H1 (cell line): ENCODE data around the gene ZNF506. TPM values are rescaled to one million over a fixed set of nuclear protein-coding genes. Genes with fewer than 3 reads are reported as not detected.

Experiments
- CTCF ChIA-PET: fragments of 300-600 bp; sonication (Branson Sonifier 250); formaldehyde crosslinking; loops from one replicate; lab custom pipeline; 2021; ENCODE audit not compliant: partially characterized antibody; lab: Charles Lee
- POLR2A ChIA-PET: fragments of 300-600 bp; sonication (Branson Sonifier 250); formaldehyde crosslinking; loops from one replicate; lab custom pipeline; 2021; ENCODE audit warnings: inconsistent platforms; ENCODE audit not compliant: partially characterized antibody; lab: Charles Lee
- DNase-seq, 2 experiments: peaks; one replicate each; pipeline versions ENCODE4 v3.0.0 to v3.0.0-alpha.2; 2010 to 2022; ENCODE audit warnings: low spot score in 2 of 2, low read depth in 1 of 2, mixed read lengths in 1 of 2
- FAIRE-seq: peaks from 2 replicates; lab custom pipeline; 2011; peaks lifted over from hg19 to GRCh38; lab: Jason Lieb, UNC
- H2AFZ ChIP-seq: 2 replicates; pipeline ENCODE4 v1.8.1; 2012; ENCODE audit warnings: low read length, inconsistent platforms
- H2AK5ac ChIP-seq: 2 replicates; pipeline ENCODE4 v1.6.1; 2013; ENCODE audit warnings: low read depth, low read length
- H2BK120ac ChIP-seq: replicated peaks from 2 replicates; pipeline ENCODE3; 2013; ENCODE audit warnings: low read depth, low read length, inconsistent platforms
- H2BK12ac ChIP-seq: 2 replicates; pipeline ENCODE4 v1.6.1; 2013; ENCODE audit warnings: low read depth, low read length
- H2BK15ac ChIP-seq: 2 replicates; pipeline ENCODE4 v1.6.1; 2013; ENCODE audit warnings: low read length
- H2BK20ac ChIP-seq: 2 replicates; pipeline ENCODE4 v1.6.1; 2013; ENCODE audit warnings: low read length
- H2BK5ac ChIP-seq: 2 replicates; pipeline ENCODE4 v1.6.1; 2013; ENCODE audit warnings: low read depth, low read length
- H3K14ac ChIP-seq: 2 replicates; pipeline ENCODE4 v1.6.1; 2013; ENCODE audit warnings: inconsistent platforms; ENCODE audit not compliant: insufficient read length
- H3K18ac ChIP-seq: 2 replicates; pipeline ENCODE4 v1.6.1; 2013; ENCODE audit warnings: low read length; ENCODE audit errors: extremely low read depth
- H3K23ac ChIP-seq: 2 replicates; pipeline ENCODE4 v1.6.1; 2013; ENCODE audit warnings: inconsistent platforms; ENCODE audit not compliant: insufficient read length
- H3K23me2 ChIP-seq: 2 replicates; pipeline ENCODE4 v1.6.1; 2013; ENCODE audit warnings: low read depth, low read length
- H3K27ac ChIP-seq: 2 replicates; pipeline ENCODE4 v1.6.1; 2011; ENCODE audit warnings: low read depth, low read length, inconsistent platforms
- H3K27me3 ChIP-seq, 4 experiments: replicated peaks in 1 of 4; 1 replicate in 1 of 4; 2 replicates in 3 of 4; pipeline versions ENCODE4 v1.6.1 to v1.8.1; 2011 to 2013; ENCODE audit warnings: low read length in 3 of 4, mild to moderate bottlenecking in 3 of 4, inconsistent platforms in 2 of 4, mixed read lengths in 2 of 4, moderate library complexity in 1 of 4; ENCODE audit not compliant: control insufficient read depth in 3 of 4, insufficient read depth in 3 of 4; ENCODE audit errors: extremely low read depth in 1 of 4
- H3K36me3 ChIP-seq, 4 experiments: 2 replicates each; pipeline versions ENCODE4 v1.6.1 to v1.8.1; 2011 to 2013; ENCODE audit warnings: mild to moderate bottlenecking in 4 of 4, low read length in 3 of 4, moderate library complexity in 2 of 4, control low read depth in 1 of 4, inconsistent platforms in 1 of 4; ENCODE audit not compliant: insufficient read depth in 4 of 4, control insufficient read depth in 2 of 4
- H3K4ac ChIP-seq: replicated peaks from 2 replicates; pipeline ENCODE3; 2013; ENCODE audit warnings: low read length, low read depth, mixed read lengths, inconsistent platforms; ENCODE audit not compliant: insufficient read length
- H3K4me1 ChIP-seq, 4 experiments: replicated peaks in 1 of 4; 1 replicate in 1 of 4; 2 replicates in 3 of 4; pipeline versions ENCODE4 v1.6.1 to v1.8.1; 2011 to 2013; ENCODE audit warnings: low read length in 3 of 4, inconsistent platforms in 2 of 4, mixed read lengths in 1 of 4; ENCODE audit not compliant: insufficient read depth in 4 of 4, control insufficient read depth in 3 of 4
- H3K4me2 ChIP-seq, 2 experiments: 2 replicates each; pipeline versions ENCODE4 v1.6.1 to v1.8.1; 2011 to 2013; ENCODE audit warnings: low read depth in 2 of 2, low read length in 2 of 2, control low read depth in 1 of 2, inconsistent platforms in 1 of 2, mild to moderate bottlenecking in 1 of 2; ENCODE audit not compliant: insufficient read depth in 1 of 2
- H3K4me3 ChIP-seq, 4 experiments: fragments of 200-600, 300-600 bp in 1 of 4; sonication (generic), shearing (Covaris generic), sonication (Bioruptor Twin) in 1 of 4; 2 replicates each; pipeline versions ENCODE4 v1.5.1 to v1.8.1; 2011 to 2016; ENCODE audit warnings: low read length in 4 of 4, low read depth in 3 of 4, control low read depth in 2 of 4, inconsistent platforms in 2 of 4, mild to moderate bottlenecking in 2 of 4, mixed read lengths in 1 of 4, moderate library complexity in 1 of 4; ENCODE audit not compliant: insufficient read depth in 2 of 4; ENCODE audit errors: extremely low read depth in 1 of 4
- H3K56ac ChIP-seq: replicated peaks from 2 replicates; pipeline ENCODE3; 2013; ENCODE audit warnings: low read depth, mild to moderate bottlenecking, mixed read lengths, low read length, inconsistent platforms; ENCODE audit not compliant: insufficient read length
- H3K79me1 ChIP-seq: 2 replicates; pipeline ENCODE4 v1.6.1; 2013; ENCODE audit warnings: low read depth, low read length, control low read depth
- H3K79me2 ChIP-seq, 2 experiments: 2 replicates each; pipeline versions ENCODE4 v1.6.1 to v1.8.1; 2012 to 2013; ENCODE audit warnings: low read length in 2 of 2, mild to moderate bottlenecking in 2 of 2, inconsistent platforms in 1 of 2; ENCODE audit not compliant: insufficient read depth in 2 of 2, control insufficient read depth in 1 of 2
- H3K9ac ChIP-seq, 4 experiments: replicated peaks in 1 of 4; 1 replicate in 1 of 4; 2 replicates in 3 of 4; pipeline versions ENCODE4 v1.6.1 to v1.8.1; 2011 to 2013; ENCODE audit warnings: low read depth in 3 of 4, low read length in 3 of 4, control low read depth in 2 of 4, mild to moderate bottlenecking in 2 of 4, moderate library complexity in 2 of 4, inconsistent platforms in 1 of 4; ENCODE audit errors: extremely low read depth in 1 of 4
- H3K9me3 ChIP-seq, 2 experiments: 2 replicates each; pipeline versions ENCODE4 v1.6.1 to v1.8.1; 2012 to 2013; ENCODE audit warnings: mild to moderate bottlenecking in 2 of 2, moderate library complexity in 2 of 2, control low read depth in 1 of 2, inconsistent platforms in 1 of 2, low read depth in 1 of 2, low read length in 1 of 2, mixed read lengths in 1 of 2; ENCODE audit not compliant: insufficient read depth in 2 of 2
- H4K20me1 ChIP-seq, 2 experiments: replicated peaks in 1 of 2; 2 replicates each; pipeline versions ENCODE3 to v1.8.1; 2011 to 2013; ENCODE audit warnings: inconsistent platforms in 2 of 2, low read length in 2 of 2, mild to moderate bottlenecking in 1 of 2; ENCODE audit not compliant: insufficient read depth in 2 of 2, control insufficient read depth in 1 of 2
- H4K5ac ChIP-seq: 2 replicates; pipeline ENCODE4 v1.6.1; 2013; ENCODE audit warnings: low read length, low read depth, mixed read lengths, inconsistent platforms; ENCODE audit not compliant: insufficient read length
- H4K8ac ChIP-seq: 2 replicates; pipeline ENCODE4 v1.8.0; 2013; ENCODE audit warnings: mild to moderate bottlenecking, moderate library complexity, low read length, inconsistent platforms; ENCODE audit not compliant: insufficient read depth; ENCODE audit errors: extremely low read depth
- H4K91ac ChIP-seq: replicated peaks from 2 replicates; pipeline ENCODE3; 2013; ENCODE audit warnings: low read length, mixed read lengths, inconsistent platforms; ENCODE audit not compliant: insufficient read length
- FOSL1 ChIP-seq: IDR thresholded peaks from 2 replicates; pipeline ENCODE4 v1.6.1; 2011; ENCODE audit warnings: mild to moderate bottlenecking, low read depth, low read length, moderate library complexity; ENCODE audit not compliant: insufficient read depth
- POU5F1 ChIP-seq: IDR thresholded peaks from 2 replicates; pipeline ENCODE4 v1.6.1; 2011; ENCODE audit warnings: low read depth, mild to moderate bottlenecking, low read length, moderate library complexity
- SAP30 ChIP-seq: fragments of 300-600 bp; sonication (generic); IDR thresholded peaks from 2 replicates; pipeline ENCODE4 v1.7.1; 2012; ENCODE audit warnings: low read length, moderate library complexity, mild to moderate bottlenecking, inconsistent platforms; ENCODE audit not compliant: insufficient read depth, insufficient replicate concordance
- WGBS, 2 experiments: shearing (Covaris generic) in 1 of 2; methylation state at CpG; one replicate each; pipeline versions ENCODE4 v1.1.6 to v1.1.7; 2013 to 2015; ENCODE audit warnings: low lambda C conversion rate in 2 of 2, mixed read lengths in 2 of 2, inconsistent platforms in 1 of 2, low coverage in 1 of 2, missing lambda C conversion rate in 1 of 2; ENCODE audit not compliant: insufficient replicate concordance in 2 of 2, insufficient coverage in 1 of 2, insufficient read length in 1 of 2; ENCODE audit errors: extremely low coverage in 1 of 2, missing lambda C conversion rate in 1 of 2; 5-methylcytosine and 5-hydroxymethylcytosine counted together
- polyA plus RNA-seq, 7 experiments: library from polyadenylated mRNA; depleted of rRNA in 3 of 7; stranded (reverse) in 5 of 7; unstranded in 2 of 7; fragments of >200 nt in 5 of 7; fragments of 200-250 nt in 2 of 7; gene quantifications; 1 replicate in 5 of 7; 2 replicates in 1 of 7; 4 replicates in 1 of 7; pipeline versions ENCODE4 v1.2.1 to v1.2.3, GENCODE V29; 2011 to 2013; ENCODE audit warnings: missing spikeins in 2 of 7, mixed read lengths in 2 of 7
- total RNA-seq: library from RNA; stranded (reverse); fragmentation: NEBNext Ultra II Directional; extraction: Animal tissue kit (Norgen Biotek cat#: 25700); gene quantifications from 2 replicates; pipeline ENCODE4 v1.2.1, GENCODE V29; 2021

ZNF506 gene
- total and polyA plus RNA-seq, 2 of the 8 experiments (the other 6 are each of a cell fraction or from before 2014, with no cell fraction given): 4.5 to 8.3 TPM

DNA sequence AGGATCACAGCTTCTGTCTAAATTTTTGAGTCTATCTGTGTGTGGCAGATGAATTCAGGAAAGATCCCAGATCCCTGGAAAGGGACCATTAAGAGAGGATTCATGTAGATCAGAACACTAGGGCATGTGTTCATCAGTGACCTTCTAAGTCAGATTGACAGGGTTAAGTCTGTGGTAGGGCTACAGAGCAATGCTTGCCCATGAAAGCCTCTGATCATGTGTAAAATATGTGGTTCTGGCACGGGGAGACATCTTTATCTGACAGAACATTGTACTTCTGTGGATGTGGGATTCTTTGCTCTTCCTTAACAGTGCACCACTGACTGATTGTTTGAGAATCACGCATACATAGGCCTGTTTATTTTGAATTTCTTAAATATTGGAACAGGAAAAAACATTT is 42.9 kb downstream of the ZNF506 start:
- H4K8ac ChIP-seq: no peak overlapping the region
- DNase-seq (no peak), FAIRE-seq (no peak)
- no peak overlapping the region for H3K14ac ChIP-seq
- H3K4me1 ChIP-seq: peaks cover 0 to 7% (median 0%) of the 10 kb centered on the region in 4 experiments; a peak in 2 of 7 replicates
- H3K56ac ChIP-seq: no peak overlapping the region
- no peak overlapping the region for H3K23ac ChIP-seq
- no peak overlapping the region for H4K5ac ChIP-seq
- H2AK5ac ChIP-seq: no peak overlapping the region
- no peak overlapping the region for H3K4me2 ChIP-seq
- peaks cover 0 to 12% of the 10 kb centered on the region in 2 experiments; a peak in 2 of 4 replicates for H3K79me2 ChIP-seq
- H2BK15ac ChIP-seq: no peak overlapping the region
- TF ChIP-seq FOSL1 (no peak), POU5F1 (no peak), SAP30 (no peak)
- 93% methylated on average over 2 of the region's 2 CpGs; no CpG with 5 or more reads in 1 of the 2 experiments for WGBS, 2 experiments
- H4K20me1 ChIP-seq: no peaks in the 10 kb centered on the region
- no peak overlapping the region for H2BK20ac ChIP-seq
- H4K91ac ChIP-seq: no peak overlapping the region
- no peaks in the 10 kb centered on the region for H3K36me3 ChIP-seq
- no peak overlapping the region for H3K18ac ChIP-seq
- H3K79me1 ChIP-seq: no peaks in the 10 kb centered on the region; the same call in none of the 2 replicates
- POLR2A ChIA-PET: interaction anchor here (0.5 to 4.5 kb wide), 4 partner anchors 10 to 272 kb away, joined by 3 to 36 read pairs (median 6); partner anchors contain the start of genes ZNF253 and ZNF93
- H2BK5ac ChIP-seq: no peak overlapping the region
- no peak overlapping the region for H3K9ac ChIP-seq
- H2BK120ac ChIP-seq: no peak overlapping the region
- no peak overlapping the region for H2AFZ ChIP-seq
- H3K27ac ChIP-seq: no peak overlapping the region
- no peak overlapping the region for H3K4me3 ChIP-seq
- peaks cover 9% of the 10 kb centered on the region for H3K23me2 ChIP-seq
- H2BK12ac ChIP-seq: no peak overlapping the region
- CTCF ChIA-PET: interaction anchor here (1.0 to 1.8 kb wide), 3 partner anchors 11 to 182 kb away, joined by 3 to 6 read pairs (median 5); no protein-coding TSS in a partner anchor
- no peak overlapping the region for H3K4ac ChIP-seq
- no peaks in the 10 kb centered on the region for H3K27me3 ChIP-seq
- H3K9me3 ChIP-seq: no peaks in the 10 kb centered on the region
